H9 (cell line): ENCODE data around the gene CAPN14. TPM values are rescaled to one million over a fixed set of nuclear protein-coding genes. Genes with fewer than 3 reads are reported as not detected.

Experiments
- DNase-seq: peaks from one replicate; pipeline ENCODE4 v3.0.0-alpha.2; 2017
- H2AFZ ChIP-seq: one replicate; pipeline ENCODE4 v1.6.1; 2013; ENCODE audit warnings: mild to moderate bottlenecking, low read length, control low read depth, moderate library complexity
- H2AK5ac ChIP-seq: 2 replicates; pipeline ENCODE4 v1.6.1; 2013; ENCODE audit warnings: low read length, control low read depth, mixed read lengths; ENCODE audit not compliant: insufficient read length
- H2BK120ac ChIP-seq: one replicate; pipeline ENCODE4 v1.6.1; 2013; ENCODE audit warnings: low read depth, mild to moderate bottlenecking, low read length, control low read depth, inconsistent platforms; ENCODE audit not compliant: poor library complexity, severe bottlenecking
- H2BK12ac ChIP-seq: 2 replicates; pipeline ENCODE4 v1.6.1; 2013; ENCODE audit warnings: low read length, control low read depth, mixed read lengths, low read depth; ENCODE audit not compliant: insufficient read length
- H2BK15ac ChIP-seq: 2 replicates; pipeline ENCODE4 v1.6.1; 2013; ENCODE audit warnings: low read depth, low read length, control low read depth
- H2BK20ac ChIP-seq: one replicate; pipeline ENCODE4 v1.6.1; 2013; ENCODE audit warnings: low read depth, mild to moderate bottlenecking, low read length, control low read depth, inconsistent platforms; ENCODE audit not compliant: poor library complexity, severe bottlenecking
- H2BK5ac ChIP-seq: 2 replicates; pipeline ENCODE4 v1.6.1; 2013; ENCODE audit warnings: low read length, control low read depth, mixed read lengths; ENCODE audit not compliant: insufficient read length
- H3K14ac ChIP-seq: 2 replicates; pipeline ENCODE4 v1.6.1; 2013; ENCODE audit warnings: low read length, control low read depth; ENCODE audit not compliant: insufficient read depth
- H3K18ac ChIP-seq: 2 replicates; pipeline ENCODE4 v1.6.1; 2013; ENCODE audit warnings: low read depth, mild to moderate bottlenecking, mixed read lengths, low read length, control low read depth; ENCODE audit not compliant: insufficient read length
- H3K23ac ChIP-seq: 2 replicates; pipeline ENCODE4 v1.6.1; 2013; ENCODE audit warnings: low read length, control low read depth, mixed read lengths, low read depth; ENCODE audit not compliant: insufficient read length
- H3K23me2 ChIP-seq: 2 replicates; pipeline ENCODE4 v1.6.1; 2013; ENCODE audit warnings: low read depth, mild to moderate bottlenecking, mixed read lengths, low read length, control low read depth; ENCODE audit not compliant: insufficient read length, poor library complexity, severe bottlenecking
- H3K27ac ChIP-seq: 2 replicates; pipeline ENCODE4 v1.5.1; 2013; ENCODE audit warnings: low read length, control low read depth, mixed read lengths, low read depth; ENCODE audit not compliant: insufficient read length
- H3K27me3 ChIP-seq: 2 replicates; pipeline ENCODE4 v1.6.1; 2013; ENCODE audit warnings: low read length, control low read depth, inconsistent platforms; ENCODE audit not compliant: insufficient read depth
- H3K4ac ChIP-seq: 2 replicates; pipeline ENCODE4 v1.6.1; 2013; ENCODE audit warnings: low read depth, mild to moderate bottlenecking, control low read depth, inconsistent platforms, low read length, moderate library complexity
- H3K4me1 ChIP-seq: 2 replicates; pipeline ENCODE4 v1.6.1; 2013; ENCODE audit warnings: low read length, control low read depth, inconsistent platforms; ENCODE audit not compliant: insufficient read depth
- H3K4me2 ChIP-seq: 2 replicates; pipeline ENCODE4 v1.6.1; 2013; ENCODE audit warnings: low read length, control low read depth, mixed read lengths; ENCODE audit not compliant: insufficient read length, insufficient read depth
- H3K56ac ChIP-seq: 2 replicates; pipeline ENCODE4 v1.6.1; 2013; ENCODE audit warnings: low read depth, mild to moderate bottlenecking, mixed read lengths, low read length, control low read depth; ENCODE audit not compliant: insufficient read length
- H3K79me1 ChIP-seq: 2 replicates; pipeline ENCODE4 v1.6.1; 2013; ENCODE audit warnings: low read depth, mild to moderate bottlenecking, moderate library complexity, low read length, control low read depth, inconsistent platforms; ENCODE audit not compliant: insufficient read depth, poor library complexity, severe bottlenecking
- H3K79me2 ChIP-seq: 2 replicates; pipeline ENCODE4 v1.6.1; 2013; ENCODE audit warnings: low read length, control low read depth, inconsistent platforms; ENCODE audit not compliant: insufficient read depth
- H3K9ac ChIP-seq: 2 replicates; pipeline ENCODE4 v1.6.1; 2013; ENCODE audit warnings: low read length, control low read depth, mixed read lengths; ENCODE audit not compliant: insufficient read length; ENCODE audit errors: extremely low read depth
- H3K9me3 ChIP-seq: one replicate; pipeline ENCODE4 v1.6.1; 2013; ENCODE audit warnings: low read depth, low read length, inconsistent platforms; ENCODE audit not compliant: control insufficient read depth
- H3T11ph ChIP-seq: one replicate; pipeline ENCODE4 v1.6.1; 2013; ENCODE audit warnings: mild to moderate bottlenecking, low read length, control low read depth, inconsistent platforms
- H4K20me1 ChIP-seq: one replicate; pipeline ENCODE4 v1.6.1; 2013; ENCODE audit not compliant: control insufficient read depth, insufficient read length, insufficient read depth
- H4K5ac ChIP-seq: 2 replicates; pipeline ENCODE4 v1.6.1; 2013; ENCODE audit warnings: low read depth, mild to moderate bottlenecking, mixed read lengths, low read length, control low read depth; ENCODE audit not compliant: insufficient read length
- H4K8ac ChIP-seq: replicated peaks from 2 replicates; pipeline ENCODE4 v1.6.1; 2013; ENCODE audit warnings: low read length, control low read depth, mixed read lengths, low read depth; ENCODE audit not compliant: insufficient read length
- H4K91ac ChIP-seq: 2 replicates; pipeline ENCODE4 v1.6.1; 2013; ENCODE audit warnings: low read depth, mild to moderate bottlenecking, moderate library complexity, mixed read lengths, low read length, control low read depth; ENCODE audit not compliant: insufficient read length
- H3K27ac Mint-ChIP-seq, 3 experiments: 2 replicates in 2 of 3; 3 replicates in 1 of 3; pipeline ENCODE4 v1.8.0; 2020 to 2021; ENCODE audit warnings: mixed read lengths in 3 of 3, mild to moderate bottlenecking in 1 of 3, moderate library complexity in 1 of 3
- H3K27me3 Mint-ChIP-seq: 2 replicates; pipeline ENCODE4 v1.8.0; 2021; ENCODE audit warnings: low read depth, mild to moderate bottlenecking, moderate library complexity, mixed read lengths
- H3K36me3 Mint-ChIP-seq, 3 experiments: 2 replicates in 2 of 3; 3 replicates in 1 of 3; pipeline ENCODE4 v1.8.0; 2020 to 2021; ENCODE audit warnings: low read depth in 3 of 3, mixed read lengths in 3 of 3; ENCODE audit not compliant: insufficient read depth in 1 of 3
- H3K4me1 Mint-ChIP-seq, 2 experiments: 2 replicates each; pipeline ENCODE4 v1.8.0; 2020; ENCODE audit warnings: mixed read lengths in 2 of 2
- H3K4me3 Mint-ChIP-seq, 2 experiments: 2 replicates in 1 of 2; 3 replicates in 1 of 2; pipeline ENCODE4 v1.8.0; 2020 to 2021; ENCODE audit warnings: mild to moderate bottlenecking in 2 of 2, mixed read lengths in 2 of 2, moderate library complexity in 1 of 2
- H3K9me3 Mint-ChIP-seq, 2 experiments: 2 replicates in 1 of 2; 3 replicates in 1 of 2; pipeline ENCODE4 v1.8.0; 2020; ENCODE audit warnings: mild to moderate bottlenecking in 2 of 2, mixed read lengths in 2 of 2, moderate library complexity in 1 of 2
- CTCF ChIP-seq: fragments of 200-600 bp; sonication (generic); conservative IDR thresholded peaks from 3 replicates; pipeline ENCODE4 v1.8.0; 2021; ENCODE audit warnings: antibody characterized with exemption, mild to moderate bottlenecking
- WGBS: extraction: QIAGEN DNeasy Blood & Tissue Kit; methylation state at CpG from one replicate; pipeline ENCODE4 v1.1.7; 2013; ENCODE audit warnings: missing lambda C conversion rate, low lambda C conversion rate, mixed read lengths; ENCODE audit not compliant: insufficient read length; ENCODE audit errors: extremely low coverage; 5-methylcytosine and 5-hydroxymethylcytosine counted together
- total RNA-seq: library from RNA; stranded (reverse); gene quantifications from 2 replicates; pipeline ENCODE4 v1.2.1, GENCODE V29; 2021

Gene CAPN14
- total RNA-seq, 1 experiment from 2014 or later = 0.09 TPM

- H3K9me3 ChIP-seq = no peaks in the 10 kb centered on the region
- no peak overlapping the region for H2AFZ ChIP-seq
- no peaks in the 10 kb centered on the region for H3K23me2 ChIP-seq
- no peak overlapping the region for H2AK5ac ChIP-seq
- no peak overlapping the region; a peak in 1 of 7 replicates for H3K27ac Mint-ChIP-seq
- peaks cover 2% of the 10 kb centered on the region; the same call in 1 of the 2 replicates for H3K27me3 Mint-ChIP-seq
- no peak overlapping the region for H3K14ac ChIP-seq
- H2BK20ac ChIP-seq = no peak overlapping the region
- no peak overlapping the region for H4K8ac ChIP-seq
- no peak overlapping the region for H4K5ac ChIP-seq
- H2BK120ac ChIP-seq = no peak overlapping the region
- no peaks in the 10 kb centered on the region for H4K20me1 ChIP-seq
- H4K91ac ChIP-seq = no peak overlapping the region
- no peak for TF ChIP-seq CTCF
- H3K27me3 ChIP-seq = no peaks in the 10 kb centered on the region
- no peak overlapping the region for H3K18ac ChIP-seq
- H2BK5ac ChIP-seq = no peak overlapping the region
- no peaks in the 10 kb centered on the region for H3K79me1 ChIP-seq
- H3K56ac ChIP-seq = no peak overlapping the region
- no peak overlapping the region for H3T11ph ChIP-seq
- no peak overlapping the region; a peak in 1 of 5 replicates for H3K4me3 Mint-ChIP-seq
- no peaks in the 10 kb centered on the region for H3K9me3 Mint-ChIP-seq
- H3K4me1 ChIP-seq = no peaks in the 10 kb centered on the region
- no peaks in the 10 kb centered on the region for H3K36me3 Mint-ChIP-seq
- no peak overlapping the region for H3K27ac ChIP-seq
- peak; percentile 3 for DNase-seq
- WGBS = no CpG with 5 or more reads among the region's 6 CpGs
- no peak overlapping the region for H3K23ac ChIP-seq
- H3K4me1 Mint-ChIP-seq = peaks cover 4 to 11% of the 10 kb centered on the region in 2 experiments; a peak in 3 of 4 replicates
- H2BK12ac ChIP-seq = no peak overlapping the region
- no peaks in the 10 kb centered on the region for H3K79me2 ChIP-seq
- H3K4ac ChIP-seq = no peak overlapping the region
- no peak overlapping the region for H2BK15ac ChIP-seq
- no peak overlapping the region for H3K9ac ChIP-seq
- H3K4me2 ChIP-seq = no peak overlapping the region
These were observed 4.2 kb upstream of the CAPN14 start for GRCh38 chr2:31221544-31221943.
